NCI-H82 treated with DMSO at 0.1 percent for 48 hours (cell line): ENCODE data around the gene TMEM123.

ENCODE experiments used
- DNase-seq: peaks from one replicate; lab custom pipeline; 2025; ENCODE audit not compliant: unreplicated experiment; lab: John Stamatoyannopoulos, UW

TMEM123 gene

GRCh38 chr11:102472127-102472526, 19.6 kb upstream of the TMEM123 start:
- DNase-seq = no peak

- DNase-seq = no peak
These were observed 18.9 kb upstream of the TMEM123 start for GRCh38 chr11:102471474-102471873.

GRCh38 chr11:102470251-102470650, 17.7 kb upstream of the TMEM123 start:
- no peak for DNase-seq

- DNase-seq = no peak
These were observed 16.7 kb upstream of the TMEM123 start for GRCh38 chr11:102469196-102469821.

- no peak for DNase-seq
These were observed 16.1 kb upstream of the TMEM123 start for GRCh38 chr11:102468616-102469195.

GRCh38 chr11:102467853-102468580, 15.5 kb upstream of the TMEM123 start:
- no peak for DNase-seq

- DNase-seq = no peak
These were observed 14.6 kb upstream of the TMEM123 start for GRCh38 chr11:102467080-102467708.

GRCh38 chr11:102465696-102466095, 13.1 kb upstream of the TMEM123 start:
- no peak for DNase-seq

- DNase-seq = no peak
These were observed 12.4 kb upstream of the TMEM123 start for GRCh38 chr11:102464859-102465500.

- DNase-seq = no peak
These were observed 11.5 kb upstream of the TMEM123 start for GRCh38 chr11:102464037-102464436.

GRCh38 chr11:102462610-102463009, 10.0 kb upstream of the TMEM123 start:
- no peak for DNase-seq

GRCh38 chr11:102459393-102459792, 6.8 kb upstream of the TMEM123 start:
- DNase-seq = no peak

- DNase-seq = peak; percentile 67
These were observed 6.0 kb upstream of the TMEM123 start for GRCh38 chr11:102458548-102458947.

GRCh38 chr11:102457865-102458264, 5.3 kb upstream of the TMEM123 start:
- DNase-seq = no peak

- DNase-seq = no peak
These were observed 4.6 kb upstream of the TMEM123 start for GRCh38 chr11:102457056-102457677.

GRCh38 chr11:102456381-102456780, 3.8 kb upstream of the TMEM123 start:
- no peak for DNase-seq

GRCh38 chr11:102453921-102454320, 1.4 kb upstream of the TMEM123 start:
- no peak for DNase-seq

- DNase-seq = no peak
These were observed 734 bp upstream of the TMEM123 start for GRCh38 chr11:102453302-102453695.

GRCh38 chr11:102451681-102452460, 694 bp downstream of the TMEM123 start:
- peak; percentile 30 for DNase-seq

GRCh38 chr11:102451041-102451680, 1.4 kb downstream of the TMEM123 start:
- DNase-seq = no peak
